T1000 (cell line): ENCODE measurements around the gene IKZF3.

Source experiments
- DNase-seq: peaks from one replicate; lab custom pipeline; 2025; ENCODE audit warnings: mixed read lengths; lab: John Stamatoyannopoulos, UW

Gene IKZF3

DNA sequence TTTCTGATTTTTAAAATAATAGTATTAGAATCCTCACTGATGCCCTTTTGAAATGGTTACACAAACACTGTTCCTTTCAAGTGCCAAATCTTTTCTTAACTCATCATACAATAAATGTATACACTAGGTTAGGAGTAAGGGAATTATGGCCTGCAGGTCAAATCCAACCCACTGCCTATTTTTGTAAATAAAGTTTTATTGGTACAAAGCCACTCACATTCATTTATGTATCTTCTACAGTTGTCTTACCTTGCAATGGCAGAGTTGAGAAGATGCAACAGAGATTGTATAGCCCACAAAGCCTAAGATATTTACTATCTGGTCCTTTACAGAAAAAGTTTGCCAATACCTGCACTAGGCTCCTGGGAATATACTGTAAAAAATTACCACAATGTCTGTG lies 47.8 kb downstream of the IKZF3 start:
- no peak for DNase-seq

DNA sequence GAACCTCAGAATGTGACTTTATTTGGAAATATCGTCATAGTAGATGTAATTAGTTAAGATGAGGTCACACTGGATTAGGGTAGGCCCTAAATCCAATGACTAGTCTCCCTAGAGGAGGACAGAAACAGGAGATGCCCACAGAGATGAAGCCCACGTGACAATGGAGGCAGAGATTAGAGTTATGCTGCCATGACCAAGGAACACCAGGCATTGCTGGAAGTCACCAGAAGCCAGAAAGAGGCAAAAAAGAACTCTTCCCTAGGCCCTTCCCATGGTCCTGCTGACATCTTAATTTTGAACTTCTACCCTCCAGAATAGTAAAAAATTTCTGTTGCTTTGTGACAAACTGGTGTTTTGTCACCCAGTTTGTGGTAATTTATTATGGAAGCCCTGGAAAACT lies 49.6 kb downstream of the IKZF3 start:
- no peak for DNase-seq

GRCh38 chr17:39813631-39814030 lies 50.5 kb downstream of the IKZF3 start:
- no peak for DNase-seq

- DNase-seq, result no peak
Observed at GRCh38 chr17:39812466-39812865, 51.6 kb downstream of the IKZF3 start.

DNA sequence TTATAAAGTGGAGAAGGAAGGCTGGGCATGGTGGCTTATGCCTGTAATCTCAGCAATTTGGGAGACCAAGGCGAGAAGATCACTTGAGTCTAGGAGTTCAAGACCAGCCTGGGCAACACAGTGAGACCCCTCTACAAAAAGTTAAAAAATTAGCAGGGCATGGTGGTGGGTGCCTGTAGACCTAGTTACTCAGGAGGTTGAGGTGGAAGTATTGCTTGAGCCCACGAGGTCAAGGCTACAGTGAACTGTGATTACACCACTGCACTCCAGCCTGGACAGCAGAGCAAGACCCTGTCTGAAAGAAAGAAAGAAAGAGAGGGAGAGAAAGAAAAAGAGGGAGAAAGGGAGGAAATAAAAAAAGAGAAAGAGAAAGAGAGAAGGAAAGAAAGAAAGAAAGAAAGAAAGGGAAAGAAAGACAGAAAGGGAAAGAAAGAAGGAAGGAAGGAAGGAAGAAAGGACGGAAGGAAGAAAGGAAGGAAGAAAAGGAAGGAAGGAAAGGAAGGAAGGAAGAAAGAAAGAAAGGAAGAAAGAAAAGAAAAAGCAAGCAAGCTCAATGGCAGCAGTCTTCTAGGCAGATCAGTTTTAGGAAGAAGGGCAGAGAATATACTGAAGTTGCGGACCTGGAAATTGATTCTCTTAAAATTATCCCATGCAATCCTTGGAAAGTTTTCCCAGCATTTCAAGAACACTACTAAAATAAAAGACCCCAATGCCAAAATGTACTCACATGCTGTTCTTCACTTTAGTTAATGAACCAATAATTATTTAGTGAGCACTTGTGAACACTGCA lies 53.0 kb downstream of the IKZF3 start:
- DNase-seq, result no peak

- no peak for DNase-seq
Observed at GRCh38 chr17:39809221-39809620, 54.9 kb downstream of the IKZF3 start.

DNA sequence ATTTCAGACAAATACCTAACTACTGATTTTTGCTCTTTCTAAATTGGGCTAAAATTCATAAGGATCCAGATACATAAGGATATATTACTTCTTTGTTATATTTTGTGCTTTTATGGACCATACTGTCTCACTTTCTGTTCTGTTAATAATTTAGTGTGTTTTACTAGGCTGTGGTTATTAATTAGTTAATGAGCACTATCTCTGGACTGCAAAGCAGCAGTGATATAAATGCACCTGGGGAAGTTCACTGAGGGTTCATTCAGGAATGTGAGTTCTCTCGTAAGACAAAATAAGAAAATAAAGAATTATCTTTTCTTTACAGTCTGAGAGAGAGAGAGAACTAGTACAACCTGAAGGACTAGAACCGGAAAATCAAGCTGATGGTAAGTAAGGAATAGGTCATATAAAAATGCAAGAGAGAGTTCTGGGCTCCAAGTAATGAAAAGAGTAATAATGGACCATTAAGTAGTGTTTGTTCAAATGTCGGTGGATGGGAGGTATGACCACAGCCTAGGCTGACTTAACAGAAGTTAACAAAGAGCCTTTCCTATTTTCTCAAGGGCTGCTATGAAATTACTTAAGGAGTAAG lies 55.6 kb downstream of the IKZF3 start:
- DNase-seq, result no peak

- no peak for DNase-seq
Observed at GRCh38 chr17:39804839-39805238, 59.3 kb downstream of the IKZF3 start.

- DNase-seq, result no peak
Observed at GRCh38 chr17:39801055-39801454, 63.1 kb downstream of the IKZF3 start.

DNA sequence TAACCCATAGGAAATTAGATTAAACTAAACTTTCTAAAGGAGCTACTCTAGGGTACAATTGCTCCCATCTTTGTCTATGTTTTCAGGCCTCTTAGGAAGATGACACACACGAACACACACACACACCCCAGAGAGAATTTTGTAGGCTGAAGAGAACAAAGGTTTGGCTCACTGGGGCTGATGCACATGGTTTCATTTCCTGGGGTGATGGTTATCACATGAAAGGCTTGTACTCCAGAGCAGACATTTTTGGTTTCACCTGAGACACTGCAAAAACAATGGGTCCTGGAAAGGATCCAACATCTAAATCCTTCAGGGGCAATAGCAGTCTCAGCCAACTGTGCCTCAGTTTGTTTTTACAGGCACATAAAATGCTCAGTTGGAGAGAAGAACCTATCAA lies 63.6 kb downstream of the IKZF3 start:
- no peak for DNase-seq

DNA sequence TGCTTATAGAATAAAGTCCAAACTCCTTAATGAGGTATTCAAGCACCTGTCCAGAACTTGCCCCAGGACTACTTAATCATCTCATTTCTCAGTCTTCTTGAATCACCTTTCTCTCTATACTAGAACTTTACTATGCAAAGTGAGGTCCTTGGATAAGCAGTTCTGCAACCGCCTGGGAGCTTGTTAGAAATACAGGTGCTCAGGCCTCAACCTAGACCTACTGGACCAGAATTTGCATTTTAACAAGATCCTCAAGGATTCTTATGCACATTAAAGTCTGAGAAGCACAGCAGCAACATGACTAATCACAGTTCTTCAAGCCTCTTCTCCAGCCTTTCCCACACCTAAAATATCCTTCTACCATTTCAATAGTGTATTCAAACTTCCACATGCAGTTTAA lies 64.7 kb downstream of the IKZF3 start:
- DNase-seq, result no peak

- DNase-seq, result no peak
Observed at GRCh38 chr17:39794249-39794970, 69.7 kb downstream of the IKZF3 start.

DNA sequence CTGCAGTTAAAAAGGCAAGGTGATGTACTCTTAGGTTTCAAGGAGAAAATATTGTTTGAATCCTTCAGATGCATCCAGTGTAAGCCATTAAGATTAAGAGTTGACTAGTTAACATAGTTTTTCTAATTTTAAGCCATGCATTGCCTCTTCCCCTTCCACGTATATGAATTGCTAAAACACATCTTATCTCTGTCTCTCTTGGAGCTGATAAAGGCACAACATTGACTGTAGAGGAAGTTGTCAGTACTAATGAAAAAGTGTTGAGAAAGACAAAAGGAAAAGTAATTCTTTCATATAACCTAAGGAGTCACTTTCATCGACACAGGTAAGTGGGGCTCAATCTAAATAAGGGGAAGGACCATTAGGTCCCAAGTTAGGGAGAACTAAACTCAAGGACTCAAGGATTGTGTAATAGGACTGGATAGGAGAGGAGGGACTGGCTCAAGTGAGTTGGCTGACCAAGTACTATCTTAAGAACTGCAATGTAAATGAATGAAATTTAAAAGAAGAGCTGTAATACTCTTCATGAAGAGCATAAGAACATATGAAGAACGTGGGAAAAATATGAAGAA lies 70.7 kb downstream of the IKZF3 start:
- no peak for DNase-seq

- no peak for DNase-seq
Observed at GRCh38 chr17:39792526-39793221, 71.4 kb downstream of the IKZF3 start.

GRCh38 chr17:39791111-39791992 lies 72.8 kb downstream of the IKZF3 start:
- DNase-seq, result no peak

DNA sequence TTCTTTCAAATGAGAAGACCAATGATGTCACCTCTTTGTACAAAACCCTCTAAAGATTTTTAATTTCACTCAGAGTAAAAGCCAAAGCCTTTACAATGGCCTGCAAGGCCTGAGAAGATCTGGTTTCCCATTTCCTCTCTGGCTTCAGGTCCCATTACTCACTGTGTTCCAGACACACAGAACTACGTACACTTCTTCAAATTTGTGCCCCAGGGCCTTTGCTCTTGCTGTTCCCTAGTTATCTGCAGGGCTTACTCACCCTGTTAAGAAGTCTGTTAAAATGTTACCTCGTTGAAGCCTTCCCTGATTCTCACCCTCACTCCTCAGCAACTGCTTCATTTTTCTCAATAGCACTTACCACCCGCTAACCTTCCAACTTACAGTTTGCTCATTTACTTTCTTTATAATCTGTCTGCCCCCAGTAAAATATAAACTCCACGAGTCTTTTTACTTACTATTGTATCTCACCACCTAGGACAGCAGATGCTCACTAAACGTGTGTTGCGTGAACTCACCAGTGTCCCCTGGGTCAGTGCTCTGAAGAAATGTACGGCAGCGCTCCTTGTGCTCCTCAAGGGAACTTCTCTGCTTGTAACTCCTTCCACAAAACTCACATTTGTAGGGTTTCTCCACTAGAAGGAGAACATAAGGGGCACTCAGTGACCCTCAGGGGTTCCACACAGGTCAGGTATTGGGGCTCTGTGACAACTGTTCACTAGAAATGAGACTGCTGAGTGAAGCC lies 76.2 kb downstream of the IKZF3 start:
- DNase-seq, result no peak

DNA sequence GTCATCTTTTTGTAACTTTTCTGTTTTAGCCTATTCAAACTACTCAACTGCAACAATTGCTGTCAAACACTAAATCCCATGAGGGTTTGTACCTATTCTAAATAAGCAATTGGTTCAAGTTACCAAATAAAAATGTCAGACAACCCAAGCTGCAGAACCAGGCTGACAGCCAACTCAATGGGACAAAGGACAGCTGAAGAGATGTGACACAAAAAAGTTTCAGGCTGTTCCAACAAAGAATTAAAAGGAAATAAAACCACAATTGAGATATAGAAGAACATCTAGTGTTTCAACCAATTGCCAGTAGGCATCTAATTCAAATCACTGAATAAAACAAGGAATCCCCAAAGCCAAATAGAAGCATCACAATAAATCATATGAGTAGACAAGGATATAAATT lies 77.1 kb downstream of the IKZF3 start:
- no peak for DNase-seq

GRCh38 chr17:39782980-39783379 lies 81.1 kb downstream of the IKZF3 start:
- DNase-seq, result no peak

DNA sequence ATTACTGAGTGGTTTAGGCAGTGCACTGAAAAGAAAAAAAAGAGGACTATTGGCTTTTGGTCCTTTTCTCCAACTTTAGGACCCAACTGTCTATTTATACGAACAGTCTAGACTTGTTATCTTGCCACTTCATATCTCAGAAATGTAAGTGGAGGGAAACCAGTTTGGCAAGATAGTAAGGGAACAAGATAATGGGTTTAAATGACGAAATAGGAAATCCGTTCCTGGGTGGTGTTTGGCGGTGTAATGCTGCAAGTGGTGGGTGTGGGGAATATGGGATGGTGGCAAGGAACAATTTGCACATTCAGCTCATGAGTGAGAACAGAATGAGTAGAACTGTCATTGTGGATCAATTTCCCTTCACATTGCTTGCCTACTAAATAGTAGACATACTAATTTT lies 81.6 kb downstream of the IKZF3 start:
- DNase-seq, result no peak

- DNase-seq, result no peak
Observed at GRCh38 chr17:39781861-39782213, 82.3 kb downstream of the IKZF3 start.
